ENCODE results near the gene PLB1. TPM values are rescaled to one million over a fixed set of nuclear protein-coding genes. Genes with fewer than 3 reads are reported as not detected.

PLB1 gene
- total RNA-seq, 2 experiments from 2014 or later, result not detected

GRCh38 chr2:28499282-28499681 is 3.4 kb downstream of the PLB1 start:
- BruUV-seq (replicated peaks), result no TSS peak
- H3K4me1 ChIP-seq (ENCODE audit: insufficient read depth, low read length, poor library complexity, severe bottlenecking), result no peaks in the 10 kb centered on the region
- no peak for DNase-seq (ENCODE audit: low spot score)
- no peak for TF ChIP-seq EZH2phosphoT487 (IDR thresholded peaks at IDR 0.05; ENCODE audit: borderline replicate concordance, low read depth, low read length)
- no peak for TF ChIP-seq CTCF (conservative IDR thresholded peaks at IDR 0.05; ENCODE audit: low read length)
- no peaks in the 10 kb centered on the region for H4K20me1 ChIP-seq (ENCODE audit: insufficient read depth, low read length)
- no peak overlapping the region for H3K27ac ChIP-seq (ENCODE audit: low read depth, low read length, poor library complexity, severe bottlenecking)
- intact Hi-C loops (cut with micrococcal nuclease; ENCODE audit: unreplicated experiment), result no loop called here
- H2AFZ ChIP-seq (ENCODE audit: low read length), result no peak overlapping the region
- ChIA-PET CTCF (ENCODE audit: unreplicated experiment) (no interaction called here), POLR2A (interaction anchor here (0.6 kb wide), 1 partner anchor 14 kb away, joined by 4 read pairs; no protein-coding TSS in a partner anchor)
- no peak overlapping the region for H3K4me2 ChIP-seq (ENCODE audit: low read length)
- no peak overlapping the region for H3K4me3 ChIP-seq (ENCODE audit: low read depth, low read length, poor library complexity, severe bottlenecking)
- no peaks in the 10 kb centered on the region for H3K36me3 ChIP-seq (ENCODE audit: insufficient read depth, low read length)
- H3K9me3 ChIP-seq (ENCODE audit: low read length), result no peaks in the 10 kb centered on the region
- H3K79me2 ChIP-seq (ENCODE audit: insufficient read depth, low read depth, low read length), result no peaks in the 10 kb centered on the region
- no peaks in the 10 kb centered on the region for H3K9me2 ChIP-seq (ENCODE audit: insufficient read depth, low read length)

GRCh38 chr2:28505361-28505760 is 9.5 kb downstream of the PLB1 start:
- CTCF ChIA-PET (ENCODE audit: unreplicated experiment), result no interaction called here
- Histone ChIP-seq H3K9me2 (ENCODE audit: insufficient read depth, low read length) (no peaks in the 10 kb centered on the region), H3K9me3 (ENCODE audit: low read length) (no peaks in the 10 kb centered on the region), H3K4me3 (ENCODE audit: low read depth, low read length, poor library complexity, severe bottlenecking) (no peak overlapping the region), H3K4me2 (ENCODE audit: low read length) (no peak overlapping the region), H3K36me3 (ENCODE audit: insufficient read depth, low read length) (no peaks in the 10 kb centered on the region), H4K20me1 (ENCODE audit: insufficient read depth, low read length) (no peaks in the 10 kb centered on the region), H2AFZ (ENCODE audit: low read length) (no peak overlapping the region), H3K79me2 (ENCODE audit: insufficient read depth, low read depth, low read length) (no peaks in the 10 kb centered on the region), H3K4me1 (ENCODE audit: insufficient read depth, low read length, poor library complexity, severe bottlenecking) (no peaks in the 10 kb centered on the region), H3K27ac (ENCODE audit: low read depth, low read length, poor library complexity, severe bottlenecking) (no peak overlapping the region)
- TF ChIP-seq CTCF (conservative IDR thresholded peaks at IDR 0.05; ENCODE audit: low read length) (no peak), EZH2phosphoT487 (IDR thresholded peaks at IDR 0.05; ENCODE audit: borderline replicate concordance, low read depth, low read length) (no peak)
- intact Hi-C loops (cut with micrococcal nuclease; ENCODE audit: unreplicated experiment), result no loop called here
- no TSS peak for BruUV-seq (replicated peaks)
- POLR2A ChIA-PET, result no interaction called here
- no peak for DNase-seq (ENCODE audit: low spot score)

- Histone ChIP-seq H3K9me3 (ENCODE audit: low read length) (no peaks in the 10 kb centered on the region), H3K4me2 (ENCODE audit: low read length) (no peak overlapping the region), H3K4me3 (ENCODE audit: low read depth, low read length, poor library complexity, severe bottlenecking) (no peak overlapping the region), H3K79me2 (ENCODE audit: insufficient read depth, low read depth, low read length) (no peaks in the 10 kb centered on the region), H2AFZ (ENCODE audit: low read length) (no peak overlapping the region), H3K9me2 (ENCODE audit: insufficient read depth, low read length) (no peaks in the 10 kb centered on the region), H3K27ac (ENCODE audit: low read depth, low read length, poor library complexity, severe bottlenecking) (no peak overlapping the region), H3K4me1 (ENCODE audit: insufficient read depth, low read length, poor library complexity, severe bottlenecking) (no peaks in the 10 kb centered on the region), H3K36me3 (ENCODE audit: insufficient read depth, low read length) (no peaks in the 10 kb centered on the region), H4K20me1 (ENCODE audit: insufficient read depth, low read length) (no peaks in the 10 kb centered on the region)
- ChIA-PET POLR2A (no interaction called here), CTCF (ENCODE audit: unreplicated experiment) (no interaction called here)
- intact Hi-C loops (cut with micrococcal nuclease; ENCODE audit: unreplicated experiment), result no loop called here
- no TSS peak for BruUV-seq (replicated peaks)
- DNase-seq (ENCODE audit: low spot score), result no peak
- TF ChIP-seq CTCF (conservative IDR thresholded peaks at IDR 0.05; ENCODE audit: low read length) (no peak), EZH2phosphoT487 (IDR thresholded peaks at IDR 0.05; ENCODE audit: borderline replicate concordance, low read depth, low read length) (no peak)
Observed at GRCh38 chr2:28506112-28506910, 10.5 kb downstream of the PLB1 start.
